Hepatocyte (in vitro differentiated cells): ENCODE measurements around the gene FHOD3. TPM values are rescaled to one million over a fixed set of nuclear protein-coding genes. Genes with fewer than 3 reads are reported as not detected.

Source experiments
- DNase-seq: peaks from one replicate; pipeline ENCODE4 v3.0.0-alpha.2; 2016; ENCODE audit warnings: low spot score
- H2AFZ ChIP-seq: fragments of 200-600 bp; sonication (generic); 2 replicates; pipeline ENCODE4 v1.6.0; 2016; ENCODE audit warnings: antibody characterized with exemption, mild to moderate bottlenecking
- H3K27ac ChIP-seq: fragments of 200-600 bp; sonication (generic); 2 replicates; pipeline ENCODE4 v1.5.1; 2016; ENCODE audit warnings: mild to moderate bottlenecking
- H3K27me3 ChIP-seq: fragments of 200-600 bp; sonication (generic); 2 replicates; pipeline ENCODE4 v1.6.1; 2016
- H3K36me3 ChIP-seq: fragments of 200-600 bp; sonication (generic); replicated peaks from 2 replicates; pipeline ENCODE4 v1.5.1; 2016; ENCODE audit warnings: low read depth; ENCODE audit not compliant: insufficient read depth
- H3K4me1 ChIP-seq: fragments of 200-600 bp; sonication (generic); 2 replicates; pipeline ENCODE4 v1.5.1; 2016; ENCODE audit warnings: mild to moderate bottlenecking, moderate library complexity; ENCODE audit not compliant: insufficient read depth
- H3K4me2 ChIP-seq: fragments of 200-600 bp; sonication (generic); 2 replicates; pipeline ENCODE4 v1.6.0; 2016
- H3K4me3 ChIP-seq: fragments of 200-600 bp; sonication (generic); 2 replicates; pipeline ENCODE4 v1.5.1; 2016; ENCODE audit warnings: mild to moderate bottlenecking
- H3K79me2 ChIP-seq: fragments of 200-600 bp; sonication (generic); 2 replicates; pipeline ENCODE4 v1.6.0; 2017; ENCODE audit warnings: mild to moderate bottlenecking
- H3K9me2 ChIP-seq: fragments of 200-600 bp; sonication (generic); replicated peaks from 2 replicates; pipeline ENCODE4 v1.6.0; 2017; ENCODE audit warnings: mild to moderate bottlenecking; ENCODE audit not compliant: insufficient read depth
- H3K9me3 ChIP-seq: fragments of 200-600 bp; sonication (generic); 2 replicates; pipeline ENCODE4 v1.5.1; 2016; ENCODE audit warnings: low read depth, mild to moderate bottlenecking
- H4K20me1 ChIP-seq: fragments of 200-600 bp; sonication (generic); 2 replicates; pipeline ENCODE4 v1.6.0; 2016; ENCODE audit warnings: mild to moderate bottlenecking; ENCODE audit not compliant: insufficient read depth, poor library complexity, severe bottlenecking
- CTCF ChIP-seq: fragments of 200-600 bp; sonication (generic); IDR thresholded peaks from 2 replicates; pipeline ENCODE4 v1.5.1; 2016; ENCODE audit warnings: antibody characterized with exemption, mild to moderate bottlenecking; ENCODE audit not compliant: poor library complexity
- EZH2 ChIP-seq: fragments of 200-600 bp; sonication (generic); IDR thresholded peaks from 2 replicates; pipeline ENCODE4 v1.6.1; 2016; ENCODE audit warnings: antibody characterized with exemption, mild to moderate bottlenecking, borderline replicate concordance
- EZH2phosphoT487 ChIP-seq: fragments of 200-600 bp; sonication (generic); IDR thresholded peaks from one replicate; pipeline ENCODE4 v1.6.1; 2018; ENCODE audit warnings: antibody characterized with exemption, mild to moderate bottlenecking, low read depth, moderate library complexity; ENCODE audit not compliant: unreplicated experiment, severe bottlenecking
- WGBS: methylation state at CpG from one replicate; pipeline ENCODE4 v1.1.6; 2016; ENCODE audit warnings: low lambda C conversion rate; ENCODE audit errors: missing lambda C conversion rate; 5-methylcytosine and 5-hydroxymethylcytosine counted together
- polyA plus RNA-seq: library from polyadenylated mRNA; unstranded; fragments of >200 nt; fragmentation: Nextera tagmentation; extraction: Ambion mirVana; gene quantifications from 2 replicates; pipeline ENCODE4 v1.2.1, GENCODE V29; 2016
- total RNA-seq: library from RNA; depleted of rRNA; stranded (reverse); fragments of >200 nt; gene quantifications from 2 replicates; pipeline ENCODE4 v1.2.3, GENCODE V29; 2014

FHOD3 gene
- total and polyA plus RNA-seq, 2 experiments from 2014 or later, result 1.7 to 2.7 TPM

DNA sequence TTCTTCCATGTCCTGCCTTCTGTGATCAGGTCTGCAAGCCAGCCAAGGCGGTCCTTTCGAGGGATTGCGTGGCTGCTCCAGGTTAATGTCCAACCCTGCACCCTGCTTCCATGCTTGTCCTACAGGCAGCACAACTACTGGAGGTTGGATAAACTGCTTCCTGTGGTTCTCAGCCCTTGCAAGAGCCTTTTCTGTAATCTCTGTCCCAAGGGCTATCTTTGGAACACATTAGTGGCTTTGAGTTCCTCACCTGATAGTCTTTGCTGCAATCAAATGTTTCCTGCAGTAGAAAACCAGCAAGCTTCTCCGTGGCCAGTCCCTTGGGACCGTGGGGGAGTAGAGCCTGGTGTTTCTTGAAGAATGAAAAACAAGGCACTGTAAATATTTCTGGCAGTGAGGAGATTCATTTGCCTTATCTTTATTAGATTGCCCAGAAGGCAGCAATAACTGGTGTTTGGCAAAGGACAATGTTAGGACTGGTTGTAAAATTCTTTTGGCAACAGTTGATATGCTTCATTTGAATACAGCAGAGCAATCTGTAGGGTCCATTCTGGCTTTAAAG lies 214.4 kb downstream of the FHOD3 start:
- Histone ChIP-seq H3K4me3 (no peak overlapping the region), H4K20me1 (no peaks in the 10 kb centered on the region), H3K27me3 (no peaks in the 10 kb centered on the region), H3K9me2 (no peaks in the 10 kb centered on the region), H3K4me2 (no peak overlapping the region), H3K9me3 (no peaks in the 10 kb centered on the region), H2AFZ (no peak overlapping the region), H3K36me3 (no peaks in the 10 kb centered on the region), H3K79me2 (no peaks in the 10 kb centered on the region), H3K27ac (no peak overlapping the region), H3K4me1 (peaks cover 8% of the 10 kb centered on the region)
- DNase-seq, result no peak
- TF ChIP-seq EZH2 (no peak), CTCF (no peak), EZH2phosphoT487 (no peak)
- WGBS, result 62% methylated on average over 5 of the region's 5 CpGs

- Histone ChIP-seq H3K9me2 (no peaks in the 10 kb centered on the region), H3K27me3 (no peaks in the 10 kb centered on the region), H3K4me2 (no peak overlapping the region), H3K27ac (no peak overlapping the region), H3K4me3 (no peak overlapping the region), H4K20me1 (no peaks in the 10 kb centered on the region), H2AFZ (no peak overlapping the region), H3K36me3 (no peaks in the 10 kb centered on the region), H3K9me3 (no peaks in the 10 kb centered on the region), H3K4me1 (peaks cover 8% of the 10 kb centered on the region), H3K79me2 (no peaks in the 10 kb centered on the region)
- no peak for DNase-seq
- 72% methylated on average over 5 of the region's 5 CpGs for WGBS
- TF ChIP-seq EZH2phosphoT487, result no peak
- no peak for TF ChIP-seq EZH2
- TF ChIP-seq CTCF, result no peak
These were observed 216.0 kb downstream of the FHOD3 start for GRCh38 chr18:36513556-36513955.

DNA sequence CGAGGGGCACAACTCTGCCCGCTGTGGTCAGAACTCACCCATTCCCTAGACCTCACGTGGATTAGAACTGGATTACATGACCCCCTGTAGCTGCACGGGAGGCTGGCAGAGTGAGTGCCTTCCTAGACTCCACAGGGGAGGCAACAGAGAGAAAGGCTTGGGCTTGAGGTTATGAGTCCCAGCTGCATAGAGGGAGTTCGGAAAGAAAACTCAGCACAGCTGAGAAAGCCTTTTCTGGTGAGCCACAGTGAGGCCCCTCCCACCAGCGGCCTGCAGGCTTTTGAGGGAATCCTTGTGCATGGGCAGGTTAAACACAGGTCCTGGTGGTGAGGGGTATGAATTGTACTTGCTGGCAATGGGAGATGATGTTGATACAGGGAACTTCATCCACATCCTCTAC lies 217.3 kb downstream of the FHOD3 start:
- Histone ChIP-seq H3K9me3 (no peaks in the 10 kb centered on the region), H3K4me1 (peaks cover 8% of the 10 kb centered on the region), H2AFZ (no peak overlapping the region), H3K79me2 (no peaks in the 10 kb centered on the region), H3K36me3 (no peaks in the 10 kb centered on the region), H4K20me1 (no peaks in the 10 kb centered on the region), H3K27ac (no peak overlapping the region), H3K27me3 (no peaks in the 10 kb centered on the region), H3K4me3 (no peak overlapping the region), H3K4me2 (no peak overlapping the region), H3K9me2 (no peaks in the 10 kb centered on the region)
- TF ChIP-seq EZH2phosphoT487, result no peak
- no peak for TF ChIP-seq EZH2
- no peak for TF ChIP-seq CTCF
- 75% methylated on average over 6 of the region's 6 CpGs for WGBS
- DNase-seq, result no peak
